ENCODE measurements around the gene KLRC1. TPM values are rescaled to one million over a fixed set of nuclear protein-coding genes. Genes with fewer than 3 reads are reported as not detected.
"Not testable (repeated sequence)": the region's sequence is repeated elsewhere in the genome, so short reads cannot be mapped to it uniquely, and the experiment has no call there.

The KLRC1 gene
- total RNA-seq, 1 experiment from 2014 or later = not detected

- in situ Hi-C loops (cut with HindIII; ENCODE audit: low pct_unique_long_range_greater_than_20kb, low sequenced_read_pairs) (no loop called here), intact Hi-C loops (cut with micrococcal nuclease; ENCODE audit: unreplicated experiment) (no loop called here)
- Histone ChIP-seq H3K36me3 (ENCODE audit: control insufficient read depth, insufficient read depth, low read length) (no peaks in the 10 kb centered on the region), H3K4me3 (ENCODE audit: low read depth in 2 of 2, low read length in 2 of 2) (no peak overlapping the region), H3K4me1 (ENCODE audit: control insufficient read depth, insufficient read depth, low read length) (no peaks in the 10 kb centered on the region), H3K27me3 (ENCODE audit: control insufficient read depth, insufficient read depth, low read length) (no peaks in the 10 kb centered on the region), H3K9me3 (ENCODE audit: control insufficient read depth, insufficient read depth, low read depth, low read length) (no peaks in the 10 kb centered on the region), H3K27ac (ENCODE audit: low read length) (no peak overlapping the region)
- POLR2A ChIA-PET = no interaction called here
- CTCF ChIA-PET = no interaction called here
- DNase-seq (ENCODE audit: low read depth, low spot score) (no peak), ATAC-seq (no peak)
- TF ChIP-seq, protein P1, sequence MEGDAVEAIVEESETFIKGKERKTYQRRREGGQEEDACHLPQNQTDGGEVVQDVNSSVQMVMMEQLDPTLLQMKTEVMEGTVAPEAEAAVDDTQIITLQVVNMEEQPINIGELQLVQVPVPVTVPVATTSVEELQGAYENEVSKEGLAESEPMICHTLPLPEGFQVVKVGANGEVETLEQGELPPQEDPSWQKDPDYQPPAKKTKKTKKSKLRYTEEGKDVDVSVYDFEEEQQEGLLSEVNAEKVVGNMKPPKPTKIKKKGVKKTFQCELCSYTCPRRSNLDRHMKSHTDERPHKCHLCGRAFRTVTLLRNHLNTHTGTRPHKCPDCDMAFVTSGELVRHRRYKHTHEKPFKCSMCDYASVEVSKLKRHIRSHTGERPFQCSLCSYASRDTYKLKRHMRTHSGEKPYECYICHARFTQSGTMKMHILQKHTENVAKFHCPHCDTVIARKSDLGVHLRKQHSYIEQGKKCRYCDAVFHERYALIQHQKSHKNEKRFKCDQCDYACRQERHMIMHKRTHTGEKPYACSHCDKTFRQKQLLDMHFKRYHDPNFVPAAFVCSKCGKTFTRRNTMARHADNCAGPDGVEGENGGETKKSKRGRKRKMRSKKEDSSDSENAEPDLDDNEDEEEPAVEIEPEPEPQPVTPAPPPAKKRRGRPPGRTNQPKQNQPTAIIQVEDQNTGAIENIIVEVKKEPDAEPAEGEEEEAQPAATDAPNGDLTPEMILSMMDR (IDR thresholded peaks at IDR 0.05) = no peak
- TF ChIP-seq, protein P2, sequence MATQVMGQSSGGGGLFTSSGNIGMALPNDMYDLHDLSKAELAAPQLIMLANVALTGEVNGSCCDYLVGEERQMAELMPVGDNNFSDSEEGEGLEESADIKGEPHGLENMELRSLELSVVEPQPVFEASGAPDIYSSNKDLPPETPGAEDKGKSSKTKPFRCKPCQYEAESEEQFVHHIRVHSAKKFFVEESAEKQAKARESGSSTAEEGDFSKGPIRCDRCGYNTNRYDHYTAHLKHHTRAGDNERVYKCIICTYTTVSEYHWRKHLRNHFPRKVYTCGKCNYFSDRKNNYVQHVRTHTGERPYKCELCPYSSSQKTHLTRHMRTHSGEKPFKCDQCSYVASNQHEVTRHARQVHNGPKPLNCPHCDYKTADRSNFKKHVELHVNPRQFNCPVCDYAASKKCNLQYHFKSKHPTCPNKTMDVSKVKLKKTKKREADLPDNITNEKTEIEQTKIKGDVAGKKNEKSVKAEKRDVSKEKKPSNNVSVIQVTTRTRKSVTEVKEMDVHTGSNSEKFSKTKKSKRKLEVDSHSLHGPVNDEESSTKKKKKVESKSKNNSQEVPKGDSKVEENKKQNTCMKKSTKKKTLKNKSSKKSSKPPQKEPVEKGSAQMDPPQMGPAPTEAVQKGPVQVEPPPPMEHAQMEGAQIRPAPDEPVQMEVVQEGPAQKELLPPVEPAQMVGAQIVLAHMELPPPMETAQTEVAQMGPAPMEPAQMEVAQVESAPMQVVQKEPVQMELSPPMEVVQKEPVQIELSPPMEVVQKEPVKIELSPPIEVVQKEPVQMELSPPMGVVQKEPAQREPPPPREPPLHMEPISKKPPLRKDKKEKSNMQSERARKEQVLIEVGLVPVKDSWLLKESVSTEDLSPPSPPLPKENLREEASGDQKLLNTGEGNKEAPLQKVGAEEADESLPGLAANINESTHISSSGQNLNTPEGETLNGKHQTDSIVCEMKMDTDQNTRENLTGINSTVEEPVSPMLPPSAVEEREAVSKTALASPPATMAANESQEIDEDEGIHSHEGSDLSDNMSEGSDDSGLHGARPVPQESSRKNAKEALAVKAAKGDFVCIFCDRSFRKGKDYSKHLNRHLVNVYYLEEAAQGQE (IDR thresholded peaks at IDR 0.05; ENCODE audit: insufficient read depth in 1 of 2, low read depth in 2 of 2, low read length in 1 of 2) = no peak
- TF ChIP-seq TCF7L2 (IDR thresholded peaks at IDR 0.05; ENCODE audit: low read depth, low read length) (no peak), SIN3A (IDR thresholded peaks at IDR 0.05; ENCODE audit: borderline replicate concordance, insufficient read depth, low read depth, low read length) (no peak), POLR2AphosphoS5 (IDR thresholded peaks at IDR 0.05; ENCODE audit: low read depth, low read length) (no peak)
- BruUV-seq (replicated peaks) = no TSS peak
These were observed 38.6 kb upstream of the KLRC1 start for GRCh38 chr12:10491766-10492165.

GRCh38 chr12:10487328-10487727, 34.2 kb upstream of the KLRC1 start:
- H3K9me3 ChIP-seq (ENCODE audit: control insufficient read depth, insufficient read depth, low read depth, low read length); H3K4me1 ChIP-seq (ENCODE audit: control insufficient read depth, insufficient read depth, low read length); H3K4me3 ChIP-seq (ENCODE audit: low read depth in 2 of 2, low read length in 2 of 2); H3K36me3 ChIP-seq (ENCODE audit: control insufficient read depth, insufficient read depth, low read length); BruUV-seq (replicated peaks); H3K27ac ChIP-seq (ENCODE audit: low read length); DNase-seq (ENCODE audit: low read depth, low spot score); H3K27me3 ChIP-seq (ENCODE audit: control insufficient read depth, insufficient read depth, low read length); intact Hi-C loops (cut with micrococcal nuclease; ENCODE audit: unreplicated experiment); ATAC-seq; CTCF ChIA-PET; in situ Hi-C loops (cut with HindIII; ENCODE audit: low pct_unique_long_range_greater_than_20kb, low sequenced_read_pairs): not testable (repeated sequence)
- POLR2A ChIA-PET = interaction anchor here (0.6 kb wide), 1 partner anchor 799 kb away, joined by 6 read pairs; no protein-coding TSS in a partner anchor

DNA sequence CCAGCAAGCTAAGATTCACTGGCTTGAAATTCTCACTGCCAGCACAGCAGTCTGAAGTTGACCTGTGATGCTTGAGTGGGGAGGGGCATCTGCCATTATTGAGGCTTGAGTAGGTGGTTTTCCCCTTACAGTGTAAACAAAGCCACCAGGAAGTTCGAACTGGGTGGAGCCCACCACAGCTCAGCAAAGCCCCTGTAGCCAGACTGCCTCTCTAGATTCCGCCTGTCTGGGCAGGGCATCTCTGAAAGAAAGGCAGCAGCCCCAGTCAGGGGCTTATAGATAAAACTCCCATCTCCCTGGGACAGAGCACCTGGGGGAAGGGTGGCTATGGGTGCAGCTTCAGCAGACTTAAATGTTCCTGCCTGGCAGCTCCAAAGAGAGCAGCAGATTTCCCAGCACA, 28.7 kb upstream of the KLRC1 start:
- H3K27ac ChIP-seq (ENCODE audit: low read length); in situ Hi-C loops (cut with HindIII; ENCODE audit: low pct_unique_long_range_greater_than_20kb, low sequenced_read_pairs); H3K4me3 ChIP-seq (ENCODE audit: low read depth in 2 of 2, low read length in 2 of 2); H3K27me3 ChIP-seq (ENCODE audit: control insufficient read depth, insufficient read depth, low read length); POLR2A ChIA-PET; CTCF ChIA-PET; H3K36me3 ChIP-seq (ENCODE audit: control insufficient read depth, insufficient read depth, low read length); ATAC-seq; intact Hi-C loops (cut with micrococcal nuclease; ENCODE audit: unreplicated experiment); H3K9me3 ChIP-seq (ENCODE audit: control insufficient read depth, insufficient read depth, low read depth, low read length); BruUV-seq (replicated peaks); DNase-seq (ENCODE audit: low read depth, low spot score); H3K4me1 ChIP-seq (ENCODE audit: control insufficient read depth, insufficient read depth, low read length): not testable (repeated sequence)

DNA sequence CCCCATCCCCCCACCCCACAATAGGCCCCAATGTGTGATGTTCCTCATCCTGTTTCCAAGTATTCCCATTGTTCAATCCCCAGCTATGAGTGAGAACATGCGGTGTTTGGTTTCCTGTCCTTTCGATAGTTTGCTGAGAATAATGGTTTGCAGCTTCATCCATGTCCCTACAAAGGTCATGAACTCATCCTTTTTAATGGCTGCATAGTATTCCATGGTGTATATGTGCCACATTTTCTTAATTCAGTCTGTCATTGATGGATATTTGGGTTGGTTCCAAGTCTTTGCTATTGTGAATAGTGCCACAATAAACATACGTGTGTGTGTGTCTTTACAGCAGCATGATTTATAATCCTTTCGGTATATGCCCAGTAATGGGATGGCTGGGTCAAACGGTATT, 19.6 kb upstream of the KLRC1 start:
- DNase-seq (ENCODE audit: low read depth, low spot score); H3K9me3 ChIP-seq (ENCODE audit: control insufficient read depth, insufficient read depth, low read depth, low read length); in situ Hi-C loops (cut with HindIII; ENCODE audit: low pct_unique_long_range_greater_than_20kb, low sequenced_read_pairs); H3K27me3 ChIP-seq (ENCODE audit: control insufficient read depth, insufficient read depth, low read length); BruUV-seq (replicated peaks); intact Hi-C loops (cut with micrococcal nuclease; ENCODE audit: unreplicated experiment); H3K36me3 ChIP-seq (ENCODE audit: control insufficient read depth, insufficient read depth, low read length); H3K27ac ChIP-seq (ENCODE audit: low read length); POLR2A ChIA-PET; CTCF ChIA-PET; ATAC-seq; H3K4me1 ChIP-seq (ENCODE audit: control insufficient read depth, insufficient read depth, low read length); H3K4me3 ChIP-seq (ENCODE audit: low read depth in 2 of 2, low read length in 2 of 2): not testable (repeated sequence)
